Islet precursor cell (in vitro differentiated cells): ENCODE data around the gene KLRC3.
"Not testable (repeated sequence)": the region's sequence is repeated elsewhere in the genome, so short reads cannot be mapped to it uniquely, and the experiment has no call there.

Source experiments
- DNase-seq: peaks from one replicate; pipeline ENCODE4 v3.0.0-alpha.2; 2018

KLRC3 gene

DNA sequence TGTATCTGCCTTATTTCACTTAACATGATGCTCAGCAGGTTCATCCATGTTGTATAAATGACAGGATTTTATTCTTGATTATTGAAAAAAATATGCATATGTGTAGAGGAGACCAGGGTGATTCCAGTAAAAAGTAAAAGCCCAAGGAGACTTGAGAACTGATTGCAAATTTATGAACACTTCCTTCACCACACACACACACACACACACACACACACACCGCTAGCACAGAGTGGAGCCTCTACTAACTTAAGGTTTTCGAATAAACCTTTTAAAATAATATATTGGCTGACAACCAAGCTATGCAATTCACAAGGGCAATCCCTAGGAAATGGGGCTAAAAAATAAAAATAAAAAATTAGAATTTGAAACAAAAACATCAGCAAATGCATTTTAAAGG is 22.2 kb downstream of the KLRC3 start:
- DNase-seq = no peak

DNA sequence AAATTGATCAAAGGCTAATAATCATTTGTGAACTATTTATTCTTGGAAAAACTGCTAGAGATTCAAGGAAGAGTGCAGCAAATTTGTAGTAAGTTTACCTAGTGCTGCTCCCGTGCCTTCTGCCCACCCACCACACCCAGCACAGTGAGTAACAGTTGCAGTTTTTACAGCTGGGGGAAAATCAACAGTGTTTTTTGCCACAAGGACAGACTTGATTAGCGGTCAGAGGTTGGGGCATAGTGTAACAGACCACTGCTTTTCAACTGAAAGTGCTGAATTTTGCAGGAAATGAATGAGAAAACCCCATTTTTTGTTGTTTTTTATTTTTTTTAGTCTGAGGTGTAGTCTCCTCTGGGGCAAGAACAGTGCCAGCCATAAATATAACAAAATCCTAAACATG is 23.1 kb downstream of the KLRC3 start:
- no peak for DNase-seq

DNA sequence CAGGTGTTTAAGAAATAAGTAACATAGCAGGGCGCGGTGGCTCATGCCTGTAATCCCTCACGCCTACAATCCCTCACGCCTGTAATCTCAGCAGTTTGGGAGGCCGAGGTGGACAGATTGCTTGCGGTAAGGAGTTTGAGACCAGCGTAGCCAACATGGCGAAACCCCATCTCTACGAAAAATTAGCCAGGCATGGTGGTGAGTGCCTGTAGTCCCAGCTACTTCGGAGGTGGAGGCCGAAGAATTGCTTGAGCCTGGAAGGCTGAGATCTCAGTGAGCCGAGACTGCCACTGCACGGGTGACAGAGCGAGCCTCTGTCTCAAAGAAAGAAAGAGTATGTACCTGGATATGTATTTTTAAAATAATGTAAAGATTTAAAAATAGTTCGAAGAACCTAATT is 24.2 kb downstream of the KLRC3 start:
- DNase-seq = not testable (repeated sequence)

GRCh38 chr12:10395390-10395998 is 24.9 kb downstream of the KLRC3 start:
- peak; percentile 92 for DNase-seq

DNA sequence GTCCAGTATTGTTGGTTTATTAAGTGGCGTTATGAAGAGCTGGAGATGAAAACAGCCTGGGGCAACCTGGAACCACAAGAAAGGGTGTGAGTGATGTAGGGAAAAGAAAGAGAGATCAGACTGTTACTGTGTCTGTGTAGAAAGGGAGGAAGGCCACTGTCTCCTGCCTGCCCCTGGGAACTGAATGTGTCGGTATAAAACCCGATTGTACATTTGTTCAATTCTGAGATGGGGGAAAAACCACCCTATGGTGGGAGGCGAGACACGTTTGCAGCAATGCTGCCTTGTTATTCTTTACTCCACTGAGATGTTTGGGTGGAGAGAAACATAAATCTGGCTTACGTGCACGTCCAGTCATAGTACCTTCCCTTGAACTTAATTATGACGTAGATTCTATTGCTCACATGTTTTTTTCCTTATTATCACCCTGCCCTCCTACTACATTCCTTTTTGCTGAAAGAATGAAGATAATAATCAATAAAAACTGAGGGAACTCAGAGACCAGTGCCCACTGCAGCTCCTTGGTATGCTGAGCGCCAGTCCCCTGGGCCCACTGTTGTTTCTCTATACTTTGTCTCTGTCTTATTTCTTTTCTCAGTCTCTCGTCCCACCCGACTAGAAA is 25.8 kb downstream of the KLRC3 start:
- peak; percentile 55 for DNase-seq

GRCh38 chr12:10393291-10393690 is 27.1 kb downstream of the KLRC3 start:
- no peak for DNase-seq

GRCh38 chr12:10392394-10392930 is 27.9 kb downstream of the KLRC3 start:
- DNase-seq = no peak

GRCh38 chr12:10390991-10391390 is 29.4 kb downstream of the KLRC3 start:
- DNase-seq = not testable (repeated sequence)

DNA sequence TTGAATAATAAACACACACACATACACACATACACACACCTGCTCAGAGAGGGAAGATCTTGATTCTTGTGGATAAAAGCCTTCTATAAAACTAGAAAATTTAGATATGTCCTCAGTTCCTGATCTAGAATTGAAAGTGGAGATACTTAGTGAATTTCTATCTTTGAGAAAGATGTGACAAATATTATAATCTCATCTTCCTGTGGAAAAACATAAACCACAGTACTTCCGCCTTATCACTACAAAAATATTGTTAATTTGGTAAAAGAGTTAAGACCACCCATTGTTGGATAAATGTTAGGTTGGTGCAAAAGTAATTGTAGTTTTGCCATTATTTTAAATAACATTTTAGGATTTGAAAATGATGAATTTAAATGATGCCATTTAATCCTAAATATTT is 30.5 kb downstream of the KLRC3 start, which contains the start of gene KLRK1:
TSS of gene KLRK1 (minus strand) at position 138 of the 400 bp plus-strand sequence. CDS start 1,231 bp downstream, outside the sequence.
- DNase-seq = no peak

DNA sequence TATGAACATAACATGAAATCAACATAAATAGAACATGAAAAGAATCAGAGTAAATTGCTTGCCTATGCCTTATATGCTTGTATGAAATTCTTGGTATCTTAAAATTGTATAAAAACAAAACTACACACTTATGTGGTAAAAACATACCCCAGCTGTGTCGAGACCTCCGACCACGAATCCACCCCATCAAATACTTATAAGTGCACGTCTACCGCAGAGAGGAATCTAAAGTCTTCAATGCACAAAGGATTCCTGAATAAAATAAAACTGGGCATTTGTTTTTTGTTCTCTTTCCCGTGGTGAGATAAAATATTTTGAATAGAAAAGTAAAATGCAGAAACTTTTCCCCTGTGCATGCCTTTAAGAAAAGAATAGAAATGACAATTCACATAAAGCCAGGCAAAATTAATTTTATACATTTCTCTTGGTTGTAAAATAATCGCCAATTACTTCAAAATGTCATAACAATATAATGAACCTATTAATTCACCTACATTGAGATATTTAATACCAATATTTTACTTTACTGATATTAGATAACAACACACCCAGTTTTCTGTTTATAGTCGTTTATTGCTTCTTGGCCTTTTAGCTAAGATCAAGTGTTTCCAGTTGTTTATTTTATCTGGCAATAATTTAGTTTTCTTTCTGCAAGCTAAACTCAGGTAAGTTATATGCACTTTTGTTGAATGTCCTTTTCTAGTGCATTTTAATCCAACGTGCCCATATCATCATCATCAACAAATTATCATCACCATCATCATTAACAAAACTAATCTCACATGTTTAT is 31.6 kb downstream of the KLRC3 start:
- DNase-seq = no peak

GRCh38 chr12:10387498-10387897 is 32.9 kb downstream of the KLRC3 start:
- not testable (repeated sequence) for DNase-seq

DNA sequence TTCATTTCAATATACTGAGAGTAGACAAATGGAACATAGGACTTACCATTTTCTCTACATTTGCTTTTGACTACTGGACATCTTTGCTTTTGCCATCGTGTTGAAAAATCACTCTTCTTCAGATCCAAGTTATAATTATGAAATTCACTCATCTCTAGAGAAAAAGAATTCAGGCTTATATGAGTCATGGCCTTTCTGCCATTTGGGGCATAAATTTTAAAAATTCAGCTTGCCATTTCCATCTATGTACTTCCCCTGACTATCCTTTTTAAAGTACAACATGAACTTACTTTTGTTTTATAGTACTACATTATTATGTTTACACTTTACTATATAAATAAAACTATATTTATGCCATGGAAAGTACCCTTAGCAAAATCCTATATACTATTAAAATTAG is 33.5 kb downstream of the KLRC3 start:
- DNase-seq = no peak

- no peak for DNase-seq
Observed at GRCh38 chr12:10385166-10385613, 35.2 kb downstream of the KLRC3 start.

GRCh38 chr12:10384191-10384590 is 36.2 kb downstream of the KLRC3 start:
- no peak for DNase-seq

GRCh38 chr12:10381928-10382628 is 38.3 kb downstream of the KLRC3 start:
- no peak for DNase-seq

- DNase-seq = not testable (repeated sequence)
Observed at GRCh38 chr12:10378737-10379136, 41.7 kb downstream of the KLRC3 start.

- DNase-seq = no peak
Observed at GRCh38 chr12:10374624-10375018, 45.8 kb downstream of the KLRC3 start.

GRCh38 chr12:10372559-10372958 is 47.8 kb downstream of the KLRC3 start:
- no peak for DNase-seq

DNA sequence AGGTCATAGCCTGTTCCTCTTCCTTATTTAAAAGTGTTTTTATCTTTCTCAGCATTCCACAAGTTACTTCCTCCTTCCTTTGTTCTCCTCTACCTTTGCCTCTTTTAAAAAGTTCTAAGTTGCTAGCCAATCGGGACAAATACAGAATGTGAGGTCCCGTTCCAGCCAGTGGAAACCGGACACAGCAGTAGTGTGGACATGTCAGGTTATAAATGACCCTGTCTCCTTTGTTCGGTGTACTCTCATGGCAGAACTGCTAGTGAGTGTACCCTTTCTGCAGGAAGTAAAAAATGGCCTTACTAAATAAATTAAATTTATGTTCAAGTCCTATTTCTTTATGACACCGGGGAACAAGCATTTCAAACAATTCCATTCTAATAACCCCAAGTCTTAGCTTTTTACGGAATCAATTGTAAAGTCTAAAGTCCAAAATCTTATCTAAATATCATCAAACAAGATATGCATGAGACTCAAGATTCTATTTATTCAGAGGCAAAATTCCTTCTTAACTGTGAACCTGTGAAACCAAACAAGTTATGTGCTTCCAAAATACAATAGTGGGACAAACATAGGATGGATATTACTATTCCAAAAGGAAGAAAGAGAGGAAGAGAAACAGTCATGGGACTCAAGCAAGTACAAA is 48.4 kb downstream of the KLRC3 start:
- not testable (repeated sequence) for DNase-seq

GRCh38 chr12:10369557-10370415 is 50.6 kb downstream of the KLRC3 start:
- DNase-seq = no peak
